ENCODE data around the gene MAP3K8.
A peak's percentile ranks its signal among the peaks of the same experiment; 100 is the strongest.

MAP3K8 gene

GRCh38 chr10:30433730-30434272 lies at the start of gene MAP3K8:
TSS of gene MAP3K8 (plus strand) at chr10:30434184. CDS start at chr10:30438939, 4,755 bp downstream.
- DNase-seq: peak; percentile 19

GRCh38 chr10:30384701-30385201 lies 49.2 kb upstream of the MAP3K8 start:
- no peak for DNase-seq

GRCh38 chr10:30386801-30387588 lies 47.0 kb upstream of the MAP3K8 start:
- DNase-seq: no peak

- no peak for DNase-seq
Measured at GRCh38 chr10:30387646-30388243, 46.2 kb upstream of the MAP3K8 start.

GRCh38 chr10:30389543-30389942 lies 44.4 kb upstream of the MAP3K8 start:
- DNase-seq: no peak

GRCh38 chr10:30390207-30390606 lies 43.8 kb upstream of the MAP3K8 start:
- no peak for DNase-seq

- DNase-seq: no peak
Measured at GRCh38 chr10:30391266-30391665, 42.7 kb upstream of the MAP3K8 start.

GRCh38 chr10:30392564-30392990 lies 41.4 kb upstream of the MAP3K8 start:
- DNase-seq: peak; percentile 15

GRCh38 chr10:30396293-30396692 lies 37.7 kb upstream of the MAP3K8 start:
- DNase-seq: no peak

GRCh38 chr10:30396698-30397097 lies 37.3 kb upstream of the MAP3K8 start:
- DNase-seq: no peak

GRCh38 chr10:30398193-30398592 lies 35.8 kb upstream of the MAP3K8 start:
- DNase-seq: no peak

- no peak for DNase-seq
Measured at GRCh38 chr10:30398788-30399187, 35.2 kb upstream of the MAP3K8 start.

- no peak for DNase-seq
Measured at GRCh38 chr10:30403494-30403893, 30.5 kb upstream of the MAP3K8 start.

- no peak for DNase-seq
Measured at GRCh38 chr10:30404540-30404939, 29.4 kb upstream of the MAP3K8 start.

GRCh38 chr10:30411263-30411662 lies 22.7 kb upstream of the MAP3K8 start:
- DNase-seq: no peak

GRCh38 chr10:30412901-30413300 lies 21.1 kb upstream of the MAP3K8 start:
- no peak for DNase-seq

GRCh38 chr10:30413996-30414576 lies 19.9 kb upstream of the MAP3K8 start:
- no peak for DNase-seq

- no peak for DNase-seq
Measured at GRCh38 chr10:30415593-30415992, 18.4 kb upstream of the MAP3K8 start.

- DNase-seq: no peak
Measured at GRCh38 chr10:30417301-30417700, 16.7 kb upstream of the MAP3K8 start.

GRCh38 chr10:30420266-30420665 lies 13.7 kb upstream of the MAP3K8 start:
- no peak for DNase-seq

GRCh38 chr10:30420766-30421165 lies 13.2 kb upstream of the MAP3K8 start:
- no peak for DNase-seq

GRCh38 chr10:30422151-30422695 lies 11.8 kb upstream of the MAP3K8 start:
- DNase-seq: no peak

- no peak for DNase-seq
Measured at GRCh38 chr10:30422981-30423654, 10.9 kb upstream of the MAP3K8 start.

All from NCI-H748 treated with DMSO at 0.1 percent for 48 hours (cell line).